T-helper 1 cell treated with Interleukin-12 subunit alpha and Interleukin-12 subunit beta and Interleukin-4 antibody, amounts not matched to agents 30 μg/mL and 1 μg/mL, for 36 hours (primary cell): ENCODE measurements around the gene GPR132.

Experiments
- H3K27ac Mint-ChIP-seq: one replicate; pipeline ENCODE4 v1.8.0; 2021; ENCODE audit warnings: mild to moderate bottlenecking, mixed read lengths
- H3K27me3 Mint-ChIP-seq: one replicate; pipeline ENCODE4 v1.8.0; 2021; ENCODE audit warnings: low read depth, mixed read lengths
- H3K36me3 Mint-ChIP-seq: one replicate; pipeline ENCODE4 v1.8.0; 2021; ENCODE audit warnings: low read depth, mixed read lengths
- H3K4me1 Mint-ChIP-seq: one replicate; pipeline ENCODE4 v1.8.0; 2021; ENCODE audit warnings: low read depth, mixed read lengths
- H3K4me3 Mint-ChIP-seq: one replicate; pipeline ENCODE4 v1.8.0; 2021; ENCODE audit warnings: mild to moderate bottlenecking, moderate library complexity, mixed read lengths
- H3K9me3 Mint-ChIP-seq: one replicate; pipeline ENCODE4 v1.8.0; 2021; ENCODE audit warnings: mixed read lengths

Gene GPR132

GRCh38 chr14:105022276-105022670, 43.0 kb downstream of the GPR132 start:
- Mint-ChIP-seq H3K36me3 (peaks cover 17% of the 10 kb centered on the region), H3K9me3 (peaks cover 3% of the 10 kb centered on the region), H3K27ac (peak overlapping the region; percentile 61), H3K4me1 (peaks cover 40% of the 10 kb centered on the region), H3K4me3 (peak overlapping the region; percentile 85), H3K27me3 (no peaks in the 10 kb centered on the region)

- peaks cover 42% of the 10 kb centered on the region for H3K4me1 Mint-ChIP-seq
Observed at GRCh38 chr14:105021656-105022275, 43.5 kb downstream of the GPR132 start.

GRCh38 chr14:105020815-105021655, 44.2 kb downstream of the GPR132 start, which contains the start of gene CDCA4:
CDCA4 (minus strand) TSS chr14:105021083; CDS start chr14:105011929, 9,154 bp downstream.
- Mint-ChIP-seq H3K9me3 (no peaks in the 10 kb centered on the region), H3K27ac (peak within 1 kb of the TSS; percentile 89), H3K4me1 (peaks cover 45% of the 10 kb centered on the region)

More at GRCh38 chr14:105021656-105022275, 43.5 kb downstream of the GPR132 start:
- peak overlapping the region; percentile 85 for H3K4me3 Mint-ChIP-seq
- peaks cover 17% of the 10 kb centered on the region for H3K36me3 Mint-ChIP-seq
- peak overlapping the region; percentile 61 for H3K27ac Mint-ChIP-seq
- H3K27me3 Mint-ChIP-seq, result no peaks in the 10 kb centered on the region
- peaks cover under 1% of the 10 kb centered on the region for H3K9me3 Mint-ChIP-seq

GRCh38 chr14:105019861-105020814, 45.1 kb downstream of the GPR132 start:
- Mint-ChIP-seq H3K4me1 (peaks cover 48% of the 10 kb centered on the region), H3K27me3 (no peaks in the 10 kb centered on the region), H3K4me3 (peak overlapping the region; percentile 92), H3K36me3 (peaks cover 23% of the 10 kb centered on the region), H3K9me3 (no peaks in the 10 kb centered on the region), H3K27ac (peak overlapping the region; percentile 89)

More at GRCh38 chr14:105020815-105021655, 44.2 kb downstream of the GPR132 start, which contains the start of gene CDCA4:
- Mint-ChIP-seq H3K27me3 (no peaks in the 10 kb centered on the region), H3K4me3 (peak within 1 kb of the TSS; percentile 92), H3K36me3 (peaks cover 22% of the 10 kb centered on the region)

- Mint-ChIP-seq H3K36me3 (peaks cover 26% of the 10 kb centered on the region), H3K4me1 (peaks cover 56% of the 10 kb centered on the region), H3K27me3 (no peaks in the 10 kb centered on the region), H3K9me3 (no peaks in the 10 kb centered on the region), H3K4me3 (peak overlapping the region; percentile 92), H3K27ac (peak overlapping the region; percentile 59)
Observed at GRCh38 chr14:105018414-105018813, 46.8 kb downstream of the GPR132 start.

- Mint-ChIP-seq H3K4me1 (peaks cover 51% of the 10 kb centered on the region), H3K27ac (peak overlapping the region; percentile 46), H3K36me3 (peaks cover 27% of the 10 kb centered on the region), H3K9me3 (no peaks in the 10 kb centered on the region), H3K4me3 (no peak overlapping the region), H3K27me3 (no peaks in the 10 kb centered on the region)
Observed at GRCh38 chr14:105015905-105016304, 49.3 kb downstream of the GPR132 start.

- Mint-ChIP-seq H3K27me3 (no peaks in the 10 kb centered on the region), H3K4me3 (no peak overlapping the region), H3K27ac (peak overlapping the region; percentile 14), H3K4me1 (peaks cover 51% of the 10 kb centered on the region), H3K9me3 (no peaks in the 10 kb centered on the region), H3K36me3 (peaks cover 27% of the 10 kb centered on the region)
Observed at GRCh38 chr14:105015242-105015641, 50.0 kb downstream of the GPR132 start.

- Mint-ChIP-seq H3K4me3 (no peak overlapping the region), H3K27ac (peak overlapping the region; percentile 81), H3K4me1 (peaks cover 48% of the 10 kb centered on the region), H3K9me3 (no peaks in the 10 kb centered on the region), H3K36me3 (peaks cover 25% of the 10 kb centered on the region), H3K27me3 (no peaks in the 10 kb centered on the region)
Observed at GRCh38 chr14:105014631-105015030, 50.6 kb downstream of the GPR132 start.

GRCh38 chr14:105014032-105014431, 51.2 kb downstream of the GPR132 start:
- Mint-ChIP-seq H3K9me3 (no peaks in the 10 kb centered on the region), H3K4me3 (no peak overlapping the region), H3K36me3 (peaks cover 19% of the 10 kb centered on the region), H3K27ac (peak overlapping the region; percentile 81), H3K27me3 (no peaks in the 10 kb centered on the region), H3K4me1 (peaks cover 44% of the 10 kb centered on the region)

GRCh38 chr14:105013150-105013785, 52.0 kb downstream of the GPR132 start:
- H3K4me1 Mint-ChIP-seq, result peaks cover 40% of the 10 kb centered on the region
- H3K27ac Mint-ChIP-seq, result no peak overlapping the region
- H3K4me3 Mint-ChIP-seq, result no peak overlapping the region
- H3K36me3 Mint-ChIP-seq, result peaks cover 18% of the 10 kb centered on the region
- no peaks in the 10 kb centered on the region for H3K27me3 Mint-ChIP-seq
- no peaks in the 10 kb centered on the region for H3K9me3 Mint-ChIP-seq

- Mint-ChIP-seq H3K4me3 (no peak overlapping the region), H3K4me1 (peaks cover 35% of the 10 kb centered on the region), H3K9me3 (no peaks in the 10 kb centered on the region), H3K27ac (no peak overlapping the region), H3K36me3 (peaks cover 17% of the 10 kb centered on the region), H3K27me3 (no peaks in the 10 kb centered on the region)
Observed at GRCh38 chr14:105012171-105012985, 52.9 kb downstream of the GPR132 start.

- no peak overlapping the region for H3K27ac Mint-ChIP-seq
- no peaks in the 10 kb centered on the region for H3K27me3 Mint-ChIP-seq
- peaks cover 12% of the 10 kb centered on the region for H3K36me3 Mint-ChIP-seq
- H3K9me3 Mint-ChIP-seq, result no peaks in the 10 kb centered on the region
- peaks cover 27% of the 10 kb centered on the region for H3K4me1 Mint-ChIP-seq
- no peak overlapping the region for H3K4me3 Mint-ChIP-seq
Observed at GRCh38 chr14:105011312-105011990, 53.8 kb downstream of the GPR132 start.

- peaks cover 7% of the 10 kb centered on the region for H3K36me3 Mint-ChIP-seq
Observed at GRCh38 chr14:105010891-105011291, 54.3 kb downstream of the GPR132 start.

More at GRCh38 chr14:105010891-105011291, 54.3 kb downstream of the GPR132 start:
- Mint-ChIP-seq H3K4me3 (no peak overlapping the region), H3K9me3 (no peaks in the 10 kb centered on the region), H3K27me3 (no peaks in the 10 kb centered on the region), H3K27ac (no peak overlapping the region), H3K4me1 (peaks cover 22% of the 10 kb centered on the region)
